T-cell (primary cell): ENCODE measurements around the gene DTX3. TPM values are rescaled to one million over a fixed set of nuclear protein-coding genes. Genes with fewer than 3 reads are reported as not detected.

Experiments
- ATAC-seq, 4 experiments: fragments of 200-7000 bp in 3 of 4; fragments of 150-1000 bp in 1 of 4; cut with Tn5 transposase; replicated peaks in 1 of 4; 1 replicate in 3 of 4; 2 replicates in 1 of 4; pipeline ENCODE4 v1.10.0; 2021; ENCODE audit warnings: moderate library complexity in 3 of 4, mild to moderate bottlenecking in 2 of 4, moderate number of reproducible peaks in 1 of 4
- CTCF ChIA-PET, 2 donors: fragments of 300-600 bp; sonication (Branson Sonifier 250); formaldehyde crosslinking; loops; one replicate each; lab custom pipeline; 2022; ENCODE audit warnings: antibody characterized with exemption in 2 of 2; lab: Charles Lee
- POLR2A ChIA-PET, 2 donors: fragments of 300-600 bp; sonication (Branson Sonifier 250); formaldehyde crosslinking; loops; one replicate each; lab custom pipeline; 2022; ENCODE audit warnings: antibody characterized with exemption in 2 of 2; lab: Charles Lee
- DNase-seq, 35 experiments: peaks; one replicate each; pipeline versions ENCODE4 v3.0.0 to v3.0.0-alpha.2; 2013 to 2023
- H3K27ac ChIP-seq: one replicate; pipeline ENCODE4 v1.5.1; 2013; ENCODE audit warnings: low read length
- H3K27me3 ChIP-seq, 2 experiments: replicated peaks in 1 of 2; 1 replicate in 1 of 2; 2 replicates in 1 of 2; pipeline versions ENCODE4 v1.6.1 to v1.7.0; 2013; ENCODE audit warnings: low read length in 1 of 2, mixed read lengths in 1 of 2; ENCODE audit not compliant: control insufficient read depth in 2 of 2, insufficient read depth in 2 of 2; ENCODE audit errors: extremely low read depth in 1 of 2
- H3K36me3 ChIP-seq, 2 donors: 1 replicate in 1 of 2; 2 replicates in 1 of 2; pipeline versions ENCODE4 v1.6.1 to v1.7.0; 2013; ENCODE audit warnings: low read length in 1 of 2; ENCODE audit not compliant: control insufficient read depth in 2 of 2, insufficient read depth in 1 of 2; ENCODE audit errors: extremely low read depth in 1 of 2
- H3K4me1 ChIP-seq, 2 experiments: 1 replicate in 1 of 2; 2 replicates in 1 of 2; pipeline versions ENCODE4 v1.6.1 to v1.7.0; 2013; ENCODE audit warnings: low read length in 2 of 2, mixed read lengths in 1 of 2; ENCODE audit not compliant: insufficient read depth in 2 of 2, control insufficient read depth in 1 of 2; ENCODE audit errors: extremely low read depth in 1 of 2
- H3K4me3 ChIP-seq, 2 donors: 1 replicate in 1 of 2; 2 replicates in 1 of 2; pipeline versions ENCODE4 v1.5.1 to v1.7.0; 2013; ENCODE audit warnings: mild to moderate bottlenecking in 2 of 2, low read length in 1 of 2, moderate library complexity in 1 of 2; ENCODE audit not compliant: control insufficient read depth in 1 of 2; ENCODE audit errors: extremely low read depth in 1 of 2
- H3K9me3 ChIP-seq: 2 replicates; pipeline ENCODE4 v1.7.0; 2013
- H3K27ac Mint-ChIP-seq, 2 donors: one replicate each; pipeline ENCODE4 v1.8.0; 2020 to 2021; ENCODE audit warnings: mild to moderate bottlenecking in 2 of 2, mixed read lengths in 2 of 2
- H3K27me3 Mint-ChIP-seq, 2 donors: one replicate each; pipeline ENCODE4 v1.8.0; 2021 to 2022; ENCODE audit warnings: mixed read lengths in 2 of 2
- H3K36me3 Mint-ChIP-seq: one replicate; pipeline ENCODE4 v1.8.0; 2021; ENCODE audit warnings: mixed read lengths
- H3K4me1 Mint-ChIP-seq, 3 donors: one replicate each; pipeline ENCODE4 v1.8.0; 2020 to 2022; ENCODE audit warnings: mixed read lengths in 3 of 3, mild to moderate bottlenecking in 1 of 3
- H3K4me3 Mint-ChIP-seq, 3 donors: one replicate each; pipeline ENCODE4 v1.8.0; 2020 to 2022; ENCODE audit warnings: mild to moderate bottlenecking in 3 of 3, mixed read lengths in 3 of 3, moderate library complexity in 3 of 3
- H3K9me3 Mint-ChIP-seq, 3 donors: one replicate each; pipeline ENCODE4 v1.8.0; 2020 to 2022; ENCODE audit warnings: mixed read lengths in 3 of 3
- WGBS: methylation state at CpG from one replicate; pipeline ENCODE4 v1.1.5; 2013; ENCODE audit warnings: missing lambda C conversion rate; ENCODE audit not compliant: insufficient coverage; 5-methylcytosine and 5-hydroxymethylcytosine counted together
- total RNA-seq, 35 experiments: library from RNA in 6 of 35; stranded (reverse) in 6 of 35; fragments of 120-200 nt in 1 of 35; gene quantifications; one replicate each; pipeline versions ENCODE4 v1.2.1 to v1.2.4 and lab custom pipeline; 2013 to 2026

DTX3 gene
- total RNA-seq, 5 donors from 2014 or later (not counting 1 experiment from before 2014, with no cell fraction given): 27.1 to 37.2 (median 30.4) TPM

DNA sequence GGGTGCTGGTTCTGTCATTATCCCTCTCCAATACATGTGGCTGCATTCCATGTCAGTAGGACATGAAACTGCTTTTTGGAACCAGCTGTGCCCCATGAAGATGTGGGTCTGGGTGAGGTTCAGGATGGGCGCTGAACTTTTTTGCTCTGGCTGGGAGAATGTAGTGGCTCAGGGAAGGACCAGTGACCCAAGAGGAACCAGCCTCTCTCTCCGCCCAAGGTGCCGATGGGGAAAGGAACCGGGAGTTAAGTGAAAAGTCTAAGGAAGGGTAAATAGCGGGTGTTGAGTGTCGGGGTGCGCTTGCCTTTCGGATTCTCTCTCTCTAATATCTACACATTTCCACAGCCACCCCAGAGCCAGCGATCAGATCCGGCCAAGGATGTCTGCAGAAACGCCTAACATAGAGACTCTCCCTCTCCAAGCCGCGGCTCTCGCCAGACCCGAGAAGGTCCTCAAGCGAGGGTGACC lies 14.4 kb downstream of the DTX3 start:
- peaks cover 69 to 79% of the 10 kb centered on the region in 2 donors for H3K27me3 Mint-ChIP-seq
- no peak overlapping the region for H3K27ac ChIP-seq
- POLR2A ChIA-PET: no interaction called here
- H3K27ac Mint-ChIP-seq: peak overlapping the region in 1 of 2 donors; percentile 43
- H3K9me3 ChIP-seq: no peaks in the 10 kb centered on the region
- peak overlapping the region in 2 of 3 donors; percentile 41 to 86 for H3K4me3 Mint-ChIP-seq
- H3K27me3 ChIP-seq: peaks cover 10 to 92% of the 10 kb centered on the region in 2 experiments
- peak overlapping the region in 1 of 2 donors; percentile 5 for H3K4me3 ChIP-seq
- WGBS: 40% methylated on average over 2 of the region's 16 CpGs
- H3K4me1 ChIP-seq: peaks cover 7 to 32% of the 10 kb centered on the region in 2 experiments
- peaks cover 26 to 31% (median 30%) of the 10 kb centered on the region in 3 donors for H3K4me1 Mint-ChIP-seq
- DNase-seq (no peak), ATAC-seq (no peak)
- H3K36me3 Mint-ChIP-seq: no peaks in the 10 kb centered on the region
- CTCF ChIA-PET: interaction anchor here in 1 of 2 donors (0.9 kb wide), 1 partner anchor 36 kb away, joined by 3 read pairs; no protein-coding TSS in a partner anchor
- H3K9me3 Mint-ChIP-seq: no peaks in the 10 kb centered on the region
- no peaks in the 10 kb centered on the region for H3K36me3 ChIP-seq

DNA sequence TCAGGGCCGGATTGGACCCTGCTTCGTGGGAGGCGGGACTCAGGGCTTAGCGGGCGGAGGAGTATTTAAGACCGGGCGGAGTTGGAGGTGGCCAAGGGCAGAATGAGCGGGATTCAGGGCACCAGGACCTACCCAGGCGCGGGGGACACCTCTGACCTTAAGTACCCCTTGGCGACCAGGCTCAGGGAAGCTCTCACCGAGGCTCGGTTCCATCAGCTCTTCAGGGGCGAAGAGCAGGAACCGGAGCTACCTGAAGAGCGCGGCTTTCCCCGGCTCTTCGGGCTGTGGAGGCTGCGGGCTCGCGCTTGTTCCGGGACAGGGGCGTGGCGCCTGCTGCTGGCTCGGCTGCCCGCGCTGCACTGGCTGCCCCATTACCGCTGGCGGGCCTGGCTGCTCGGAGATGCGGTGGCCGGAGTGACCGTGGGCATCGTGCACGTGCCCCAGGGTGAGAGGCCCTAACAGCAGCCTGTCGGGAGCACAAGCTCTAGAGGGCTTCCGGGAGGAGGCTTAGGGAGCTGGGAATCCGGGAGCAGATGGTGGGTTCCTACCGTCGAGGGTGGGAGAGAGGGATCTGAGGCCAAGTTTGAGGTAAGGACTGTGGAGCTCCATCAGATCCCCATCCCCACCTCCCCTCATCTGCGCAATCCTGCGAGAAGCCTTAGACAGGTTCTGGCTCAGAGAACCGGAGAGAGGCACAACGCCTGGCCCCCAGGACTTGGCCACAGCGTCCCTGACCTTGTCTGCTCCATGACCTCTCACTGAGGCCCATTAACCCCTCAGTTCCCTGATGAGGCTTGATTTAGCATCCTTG lies 15.0 kb downstream of the DTX3 start:
- Mint-ChIP-seq H3K36me3 (no peaks in the 10 kb centered on the region), H3K27me3 (peaks cover 75 to 84% of the 10 kb centered on the region in 2 donors), H3K4me1 (peaks cover 26 to 31% (median 30%) of the 10 kb centered on the region in 3 donors), H3K9me3 (no peaks in the 10 kb centered on the region), H3K4me3 (peak overlapping the region in 2 of 3 donors; percentile 41 to 86), H3K27ac (peak overlapping the region in 1 of 2 donors; percentile 43)
- CTCF ChIA-PET: interaction anchor here (0.9 to 3.5 kb wide), 5 partner anchors 8 to 161 kb away, joined by 3 to 21 read pairs (median 4); partner anchors contain the start of genes ARHGEF25 (in 1 of the 2) and GLI1 (in 1 of the 2)
- H3K4me3 ChIP-seq: peak overlapping the region in 1 of 2 donors; percentile 5
- peaks cover 7 to 32% of the 10 kb centered on the region in 2 experiments for H3K4me1 ChIP-seq
- no peaks in the 10 kb centered on the region for H3K36me3 ChIP-seq
- POLR2A ChIA-PET: no interaction called here
- DNase-seq (peak in 8 of 35 experiments; percentile 21 to 57 (median 28)), ATAC-seq (peak; percentile 44 to 62 (median 51))
- WGBS: 9% methylated on average over 37 of the region's 46 CpGs
- peaks cover 13 to 93% of the 10 kb centered on the region in 2 experiments for H3K27me3 ChIP-seq
- no peak overlapping the region for H3K27ac ChIP-seq
- H3K9me3 ChIP-seq: no peaks in the 10 kb centered on the region

DNA sequence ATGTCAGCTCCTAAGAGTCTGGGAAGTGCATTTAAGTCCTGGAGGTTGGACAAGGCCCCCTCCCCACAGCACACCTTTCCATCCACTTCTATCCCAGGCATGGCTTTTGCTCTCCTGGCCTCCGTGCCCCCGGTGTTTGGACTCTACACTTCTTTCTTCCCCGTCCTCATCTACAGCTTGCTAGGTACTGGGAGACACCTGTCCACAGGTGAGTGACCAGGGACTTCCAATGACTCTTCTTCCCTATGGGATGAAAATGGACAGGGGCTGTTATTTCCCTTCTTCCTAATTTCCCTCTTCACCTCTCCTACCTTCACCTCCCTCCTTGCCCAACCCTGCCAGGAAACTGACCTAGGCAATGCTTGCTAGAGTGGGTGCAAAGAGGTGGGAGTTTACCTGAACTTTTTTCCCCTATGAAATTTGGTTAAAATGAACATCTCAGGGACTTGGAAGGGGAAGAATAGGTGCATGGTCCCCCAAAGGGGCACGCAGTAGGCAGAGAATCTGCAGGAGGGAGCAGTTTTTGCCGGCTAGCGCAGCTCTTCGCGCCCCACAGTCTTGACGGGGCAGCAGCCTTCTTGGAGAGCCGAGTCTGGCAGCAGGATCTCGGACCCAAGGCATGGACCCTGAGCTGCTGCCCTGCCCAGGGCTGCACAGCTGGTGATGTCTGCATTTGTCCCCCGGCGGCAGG lies 15.8 kb downstream of the DTX3 start:
- no peaks in the 10 kb centered on the region for H3K36me3 Mint-ChIP-seq
- WGBS: 13% methylated on average over 11 of the region's 13 CpGs
- peaks cover 13 to 95% of the 10 kb centered on the region in 2 experiments for H3K27me3 ChIP-seq

GRCh38 chr12:57620936-57621496 lies 16.4 kb downstream of the DTX3 start:
- Mint-ChIP-seq H3K27ac (no peak overlapping the region), H3K4me1 (peaks cover 26 to 31% (median 30%) of the 10 kb centered on the region in 3 donors), H3K4me3 (peak overlapping the region; percentile 71 to 86 (median 72)), H3K9me3 (no peaks in the 10 kb centered on the region), H3K27me3 (peaks cover 86 to 94% of the 10 kb centered on the region in 2 donors), H3K36me3 (no peaks in the 10 kb centered on the region)
- H3K27me3 ChIP-seq: peaks cover 15 to 95% of the 10 kb centered on the region in 2 experiments
- H3K27ac ChIP-seq: no peak overlapping the region
- no peaks in the 10 kb centered on the region for H3K36me3 ChIP-seq
- peaks cover 7 to 32% of the 10 kb centered on the region in 2 experiments for H3K4me1 ChIP-seq
- peak overlapping the region; percentile 39 to 68 for H3K4me3 ChIP-seq
- no peaks in the 10 kb centered on the region for H3K9me3 ChIP-seq
- under 1% methylated on average over 42 of the region's 42 CpGs for WGBS
- ChIA-PET POLR2A (no interaction called here), CTCF (interaction anchor here (0.7 to 3.5 kb wide), 9 partner anchors 9 to 284 kb away, joined by 3 to 21 read pairs (median 3); partner anchors contain the start of genes ARHGEF25 (in 1 of the 2) and GLI1 (in 1 of the 2))
- peak in 4 of 35 experiments; percentile 11 to 28 (median 18) for DNase-seq
- peak; percentile 17 to 38 (median 26) for ATAC-seq

More for the DNA sequence above, 15.8 kb downstream of the DTX3 start:
- Mint-ChIP-seq H3K9me3 (no peaks in the 10 kb centered on the region), H3K4me3 (peak overlapping the region; percentile 71 to 86 (median 72)), H3K4me1 (peaks cover 26 to 31% (median 30%) of the 10 kb centered on the region in 3 donors), H3K27ac (no peak overlapping the region), H3K27me3 (peaks cover 83 to 88% of the 10 kb centered on the region in 2 donors)
- Histone ChIP-seq H3K4me3 (peak overlapping the region; percentile 39 to 68), H3K4me1 (peaks cover 7 to 32% of the 10 kb centered on the region in 2 experiments), H3K36me3 (no peaks in the 10 kb centered on the region), H3K27ac (no peak overlapping the region), H3K9me3 (no peaks in the 10 kb centered on the region)
- ChIA-PET POLR2A (no interaction called here), CTCF (interaction anchor here (0.7 to 3.5 kb wide), 9 partner anchors 9 to 285 kb away, joined by 3 to 21 read pairs (median 3); partner anchors contain the start of genes ARHGEF25 (in 1 of the 2) and GLI1 (in 1 of the 2))
- DNase-seq (no peak), ATAC-seq (peak in 2 of 4 experiments; percentile 4)

DNA sequence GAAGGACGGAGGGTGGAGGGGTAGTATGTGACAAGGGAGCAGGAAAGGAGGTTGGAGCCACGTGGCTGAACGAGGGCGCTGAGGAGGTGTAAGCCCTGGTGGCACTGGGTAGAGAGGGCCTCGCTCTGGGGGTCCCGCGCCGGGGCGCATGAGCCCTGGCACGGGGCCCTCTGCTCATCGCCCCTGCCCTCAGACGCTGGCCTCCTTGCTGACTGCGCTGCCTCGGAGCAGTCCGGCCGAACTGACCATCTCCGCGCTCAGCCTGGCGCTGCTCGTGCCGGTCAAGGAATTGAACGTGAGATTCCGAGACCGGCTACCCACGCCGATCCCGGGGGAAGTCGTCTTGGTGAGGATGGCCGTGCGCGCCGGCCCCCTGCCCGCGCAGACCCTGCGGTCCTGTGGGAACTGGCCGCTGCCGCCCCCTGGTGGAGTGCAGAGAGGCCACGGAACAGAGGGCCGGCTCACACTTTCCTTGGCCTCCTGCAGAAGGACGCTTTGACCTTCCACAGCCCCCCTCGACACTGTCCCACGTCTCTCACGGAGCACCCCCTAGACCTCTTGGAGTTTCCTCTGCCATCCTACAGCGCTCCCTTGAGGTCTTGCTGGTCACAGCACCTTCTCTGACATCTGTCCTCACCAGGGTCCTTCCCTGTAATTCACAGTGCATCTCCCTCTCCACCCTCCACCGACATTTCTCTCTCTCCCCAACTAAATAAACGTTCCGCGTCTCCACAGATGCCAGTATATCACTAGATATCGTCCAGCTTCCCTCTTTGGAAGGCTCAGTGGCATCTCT lies 17.1 kb downstream of the DTX3 start:
- ChIA-PET CTCF (interaction anchor here (0.9 to 3.5 kb wide), 6 partner anchors 38 to 163 kb away, joined by 3 to 21 read pairs (median 8); partner anchors contain the start of gene GLI1 (in 1 of the 2)), POLR2A (no interaction called here)
- Histone ChIP-seq H3K9me3 (no peaks in the 10 kb centered on the region), H3K27me3 (peaks cover 16 to 97% of the 10 kb centered on the region in 2 experiments), H3K4me3 (peak overlapping the region; percentile 39 to 68), H3K27ac (no peak overlapping the region), H3K4me1 (peaks cover 7 to 32% of the 10 kb centered on the region in 2 experiments), H3K36me3 (no peaks in the 10 kb centered on the region)
- peak overlapping the region in 1 of 2 donors; percentile 81 for H3K27ac Mint-ChIP-seq
- H3K27me3 Mint-ChIP-seq: peaks cover 88 to 95% of the 10 kb centered on the region in 2 donors
- peak overlapping the region; percentile 71 to 86 (median 72) for H3K4me3 Mint-ChIP-seq
- peaks cover 26 to 33% (median 33%) of the 10 kb centered on the region in 3 donors for H3K4me1 Mint-ChIP-seq
- H3K36me3 Mint-ChIP-seq: no peaks in the 10 kb centered on the region
- ATAC-seq: peak; percentile 72 to 78 (median 74)
- 2% methylated on average over 49 of the region's 49 CpGs for whole genome bisulfite sequencing
- DNase-seq: peak in 25 of 35 experiments; percentile 11 to 74 (median 40)
- H3K9me3 Mint-ChIP-seq: no peaks in the 10 kb centered on the region
